DOHH2 (cell line): ENCODE data around the gene NEK1.
"Not testable (repeated sequence)": the region's sequence is repeated elsewhere in the genome, so short reads cannot be mapped to it uniquely, and the experiment has no call there.

Experiments used
- EZH2phosphoT487 ChIP-seq: fragments of 200-600 bp; sonication (generic); IDR thresholded peaks from 2 replicates; pipeline ENCODE4 v1.6.1; 2017; ENCODE audit warnings: borderline replicate concordance, mild to moderate bottlenecking, antibody characterized with exemption, low read length, moderate library complexity, mixed read lengths
- TF ChIP-seq, protein P1 (sequence below): fragments of 200-600 bp; sonication (generic); IDR thresholded peaks from one replicate; pipeline ENCODE4 v1.5.1; 2014; ENCODE audit warnings: antibody characterized with exemption, mild to moderate bottlenecking, low read depth, low read length; ENCODE audit not compliant: poor library complexity, severe bottlenecking

DNA sequence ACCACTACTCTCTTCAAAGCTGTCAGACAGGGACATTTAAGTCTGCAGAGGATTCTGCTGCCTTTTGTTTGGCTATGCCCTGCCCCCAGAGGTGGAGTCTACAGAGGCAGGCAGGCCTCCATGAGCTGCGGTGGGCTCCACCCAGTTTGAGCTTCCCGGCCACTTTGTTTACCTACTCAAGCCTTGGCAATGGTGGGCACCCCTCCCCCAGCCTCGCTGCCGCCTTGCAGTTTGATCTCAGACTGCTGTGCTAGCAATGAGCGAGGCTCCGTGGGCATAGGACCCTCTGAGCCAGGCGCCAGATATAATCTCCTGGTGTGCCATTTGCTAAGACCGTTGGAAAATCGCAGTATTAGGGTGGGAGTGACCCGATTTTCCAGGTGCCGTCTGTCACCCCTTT, 112.5 kb downstream of the NEK1 start:
- TF ChIP-seq, protein P1, sequence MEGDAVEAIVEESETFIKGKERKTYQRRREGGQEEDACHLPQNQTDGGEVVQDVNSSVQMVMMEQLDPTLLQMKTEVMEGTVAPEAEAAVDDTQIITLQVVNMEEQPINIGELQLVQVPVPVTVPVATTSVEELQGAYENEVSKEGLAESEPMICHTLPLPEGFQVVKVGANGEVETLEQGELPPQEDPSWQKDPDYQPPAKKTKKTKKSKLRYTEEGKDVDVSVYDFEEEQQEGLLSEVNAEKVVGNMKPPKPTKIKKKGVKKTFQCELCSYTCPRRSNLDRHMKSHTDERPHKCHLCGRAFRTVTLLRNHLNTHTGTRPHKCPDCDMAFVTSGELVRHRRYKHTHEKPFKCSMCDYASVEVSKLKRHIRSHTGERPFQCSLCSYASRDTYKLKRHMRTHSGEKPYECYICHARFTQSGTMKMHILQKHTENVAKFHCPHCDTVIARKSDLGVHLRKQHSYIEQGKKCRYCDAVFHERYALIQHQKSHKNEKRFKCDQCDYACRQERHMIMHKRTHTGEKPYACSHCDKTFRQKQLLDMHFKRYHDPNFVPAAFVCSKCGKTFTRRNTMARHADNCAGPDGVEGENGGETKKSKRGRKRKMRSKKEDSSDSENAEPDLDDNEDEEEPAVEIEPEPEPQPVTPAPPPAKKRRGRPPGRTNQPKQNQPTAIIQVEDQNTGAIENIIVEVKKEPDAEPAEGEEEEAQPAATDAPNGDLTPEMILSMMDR, result not testable (repeated sequence)
- not testable (repeated sequence) for TF ChIP-seq EZH2phosphoT487
